Measurements from ENCODE around the gene SHB. TPM values are rescaled to one million over a fixed set of nuclear protein-coding genes. Genes with fewer than 3 reads are reported as not detected.

SHB gene
- polyA plus RNA-seq, 1 donor (not counting 4 experiments of a cell fraction or from before 2014, with no cell fraction given): 10.9 TPM

GRCh38 chr9:38062498-38063362 lies 6.3 kb downstream of the SHB start:
- dilution Hi-C loops (cut with MboI; ENCODE audit: extremely low pct_ligation_motif_present, low sequenced_read_pairs): loop anchor here (25.0 kb wide), 1 partner anchor 100 kb away; no protein-coding TSS in a partner anchor
- TF ChIP-seq CTCF (optimal IDR thresholded peaks at IDR 0.05 in 1 of 3, IDR thresholded peaks at IDR 0.05 in 1 of 3, conservative IDR thresholded peaks at IDR 0.05 in 1 of 3; ENCODE audit: extremely low read depth in 1 of 3, insufficient read depth in 2 of 3, low read length in 3 of 3) (no peak), EZH2 (IDR thresholded peaks at IDR 0.05; ENCODE audit: low read length) (no peak)
- H3K4me3 ChIP-seq (ENCODE audit: control insufficient read depth in 2 of 3, extremely low read depth in 1 of 3, insufficient read depth in 2 of 3, low read depth in 1 of 3, low read length in 3 of 3): no peak overlapping the region
- H4K20me1 ChIP-seq (ENCODE audit: control insufficient read depth, extremely low read depth, insufficient read depth, low read length): peaks cover 12% of the 10 kb centered on the region
- peaks cover 33% of the 10 kb centered on the region for H3K4me1 ChIP-seq (ENCODE audit: control insufficient read depth, extremely low read depth, insufficient read depth, low read length)
- H3K27ac ChIP-seq (ENCODE audit: control insufficient read depth, insufficient read depth, low read length): no peak overlapping the region
- H3K9me3 ChIP-seq (ENCODE audit: control insufficient read depth, low read depth, low read length): no peaks in the 10 kb centered on the region
- H3K27me3 ChIP-seq (ENCODE audit: control insufficient read depth, extremely low read depth, insufficient read depth, low read length): no peaks in the 10 kb centered on the region
- FAIRE-seq: no peak
- H3K79me2 ChIP-seq (ENCODE audit: control insufficient read depth, insufficient read depth, low read length): peaks cover 99% of the 10 kb centered on the region
- DNase-seq (ENCODE audit: low read depth, low spot score): no peak
- H3K36me3 ChIP-seq (ENCODE audit: control insufficient read depth in 2 of 2, extremely low read depth in 1 of 2, insufficient read depth in 2 of 2, low read length in 2 of 2): peaks cover 6 to 17% of the 10 kb centered on the region in 2 experiments
- H3K9me1 ChIP-seq (ENCODE audit: control insufficient read depth, extremely low read depth, insufficient read depth, low read length): peaks cover 8% of the 10 kb centered on the region
- no peak overlapping the region for H3K4me2 ChIP-seq (ENCODE audit: control insufficient read depth, extremely low read depth, insufficient read depth, low read depth, low read length)
- H3K9ac ChIP-seq (ENCODE audit: control insufficient read depth, extremely low read depth, insufficient read depth, low read length): no peak overlapping the region
- no peak overlapping the region for H2AFZ ChIP-seq (ENCODE audit: control insufficient read depth, low read length)

- no peak overlapping the region for H3K27ac ChIP-seq (ENCODE audit: control insufficient read depth, insufficient read depth, low read length)
These were observed 6.9 kb downstream of the SHB start for GRCh38 chr9:38062106-38062497.

More at GRCh38 chr9:38062106-38062497, 6.9 kb downstream of the SHB start:
- peaks cover 6 to 17% of the 10 kb centered on the region in 2 experiments for H3K36me3 ChIP-seq (ENCODE audit: control insufficient read depth in 2 of 2, extremely low read depth in 1 of 2, insufficient read depth in 2 of 2, low read length in 2 of 2)
- H4K20me1 ChIP-seq (ENCODE audit: control insufficient read depth, extremely low read depth, insufficient read depth, low read length): peaks cover 12% of the 10 kb centered on the region
- dilution Hi-C loops (cut with MboI; ENCODE audit: extremely low pct_ligation_motif_present, low sequenced_read_pairs): loop anchor here (25.0 kb wide), 1 partner anchor 100 kb away; no protein-coding TSS in a partner anchor
- no peak overlapping the region for H2AFZ ChIP-seq (ENCODE audit: control insufficient read depth, low read length)
- H3K4me1 ChIP-seq (ENCODE audit: control insufficient read depth, extremely low read depth, insufficient read depth, low read length): peaks cover 33% of the 10 kb centered on the region
- peaks cover 8% of the 10 kb centered on the region for H3K9me1 ChIP-seq (ENCODE audit: control insufficient read depth, extremely low read depth, insufficient read depth, low read length)
- peaks cover 99% of the 10 kb centered on the region for H3K79me2 ChIP-seq (ENCODE audit: control insufficient read depth, insufficient read depth, low read length)
- no peaks in the 10 kb centered on the region for H3K9me3 ChIP-seq (ENCODE audit: control insufficient read depth, low read depth, low read length)
- DNase-seq (ENCODE audit: low read depth, low spot score): no peak
- H3K9ac ChIP-seq (ENCODE audit: control insufficient read depth, extremely low read depth, insufficient read depth, low read length): no peak overlapping the region
- H3K27me3 ChIP-seq (ENCODE audit: control insufficient read depth, extremely low read depth, insufficient read depth, low read length): no peaks in the 10 kb centered on the region
- no peak overlapping the region for H3K4me2 ChIP-seq (ENCODE audit: control insufficient read depth, extremely low read depth, insufficient read depth, low read depth, low read length)
- H3K4me3 ChIP-seq (ENCODE audit: control insufficient read depth in 2 of 3, extremely low read depth in 1 of 3, insufficient read depth in 2 of 3, low read depth in 1 of 3, low read length in 3 of 3): no peak overlapping the region
- FAIRE-seq: no peak
- no peak for TF ChIP-seq EZH2 (IDR thresholded peaks at IDR 0.05; ENCODE audit: low read length)
- no peak for TF ChIP-seq CTCF (optimal IDR thresholded peaks at IDR 0.05 in 1 of 3, IDR thresholded peaks at IDR 0.05 in 1 of 3, conservative IDR thresholded peaks at IDR 0.05 in 1 of 3; ENCODE audit: extremely low read depth in 1 of 3, insufficient read depth in 2 of 3, low read length in 3 of 3)
